G401 (cell line): Measurements from ENCODE around the gene PTPRE. TPM values are rescaled to one million over a fixed set of nuclear protein-coding genes. Genes with fewer than 3 reads are reported as not detected.

ENCODE experiments used
- DNase-seq: peaks from one replicate; pipeline ENCODE4 v3.0.0-alpha.2; 2015; ENCODE audit warnings: low spot score
- in situ Hi-C: cut with HindIII; loops from 2 replicates; pipeline ENCODE4 v1.10.0; 2016; ENCODE audit warnings: low sequenced_read_pairs, mixed read lengths
- total RNA-seq: library from RNA; depleted of rRNA; stranded (reverse); fragments of >200 nt; shearing (Covaris generic); gene quantifications from 2 replicates; pipeline ENCODE4 v1.2.3, GENCODE V29; 2014; rRNA removed

The PTPRE gene
- total RNA-seq: not detected in 2 replicates

DNA sequence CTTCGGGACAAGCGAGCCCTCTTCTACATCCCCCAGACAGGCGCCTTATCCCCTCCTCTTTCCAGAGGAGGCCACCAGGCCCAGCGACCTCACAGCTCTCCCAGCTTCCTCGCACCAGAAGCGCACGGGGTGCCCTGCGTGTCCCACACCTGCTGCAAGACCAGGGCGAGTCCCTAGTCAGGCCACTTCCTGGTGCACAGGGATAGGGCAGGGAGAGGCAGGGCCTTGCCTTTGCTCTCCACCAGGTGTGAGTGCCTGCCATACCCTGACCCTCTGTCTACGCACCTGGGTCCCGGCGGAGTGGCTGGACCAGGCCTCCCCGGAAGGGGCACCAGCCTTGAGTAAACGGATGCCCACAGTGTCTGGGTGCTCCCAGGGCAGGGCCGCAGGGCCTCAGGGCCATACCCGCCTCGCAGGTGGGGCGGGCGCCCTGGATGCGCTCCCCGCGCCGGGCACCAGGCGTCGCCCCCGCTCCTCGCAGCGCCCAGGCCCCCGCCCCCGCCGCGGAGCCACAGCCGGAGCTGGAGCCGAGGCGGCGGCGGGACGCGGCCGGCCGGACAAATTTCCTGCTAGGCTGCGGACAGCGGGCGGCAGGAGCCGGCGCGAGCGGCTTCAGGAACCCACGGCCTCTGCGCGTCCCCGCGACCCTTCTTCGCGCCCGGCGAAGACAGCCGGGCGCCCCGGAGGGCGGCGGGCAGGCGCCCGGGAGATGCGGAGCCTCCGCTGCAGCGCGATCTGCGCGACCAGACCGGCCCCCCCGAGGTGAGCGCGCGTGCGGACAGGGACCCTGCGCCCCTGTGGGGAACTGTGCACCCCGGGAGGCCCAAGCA, at the start of gene PTPRE:
Gene PTPRE, plus strand, starts transcription at position 556 of the 830 bp plus-strand sequence. CDS start 133,779 bp downstream, outside the sequence.
- peak; percentile 64 for DNase-seq
- in situ Hi-C loops: no loop called here

DNA sequence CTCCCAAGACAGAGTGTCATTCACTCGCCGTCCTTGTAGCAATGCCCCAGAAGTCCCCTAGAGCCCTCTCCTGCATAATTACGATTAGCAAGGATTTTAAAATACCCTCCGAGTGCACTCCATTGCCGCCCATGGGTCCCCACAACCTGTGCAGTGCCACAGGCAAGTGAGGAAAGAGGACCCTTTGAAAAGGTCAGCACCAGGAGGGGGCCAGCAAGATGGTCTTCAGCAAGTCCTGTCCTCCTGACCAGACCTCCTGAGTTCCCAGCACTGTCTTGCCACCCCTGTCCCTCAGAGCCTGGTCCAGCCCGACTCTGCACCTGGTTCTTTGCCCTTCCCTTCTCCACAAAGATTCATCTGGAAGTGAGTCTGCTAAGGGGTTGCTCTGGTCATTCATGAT, 46.3 kb upstream of the PTPRE start:
- in situ Hi-C loops: no loop called here
- no peak for DNase-seq

GRCh38 chr10:127863231-127863825, 43.6 kb upstream of the PTPRE start:
- DNase-seq: no peak
- in situ Hi-C loops: no loop called here

GRCh38 chr10:127866276-127867013, 40.5 kb upstream of the PTPRE start:
- DNase-seq: no peak
- in situ Hi-C loops: no loop called here

GRCh38 chr10:127867805-127868204, 39.1 kb upstream of the PTPRE start:
- DNase-seq: no peak
- in situ Hi-C loops: no loop called here

DNA sequence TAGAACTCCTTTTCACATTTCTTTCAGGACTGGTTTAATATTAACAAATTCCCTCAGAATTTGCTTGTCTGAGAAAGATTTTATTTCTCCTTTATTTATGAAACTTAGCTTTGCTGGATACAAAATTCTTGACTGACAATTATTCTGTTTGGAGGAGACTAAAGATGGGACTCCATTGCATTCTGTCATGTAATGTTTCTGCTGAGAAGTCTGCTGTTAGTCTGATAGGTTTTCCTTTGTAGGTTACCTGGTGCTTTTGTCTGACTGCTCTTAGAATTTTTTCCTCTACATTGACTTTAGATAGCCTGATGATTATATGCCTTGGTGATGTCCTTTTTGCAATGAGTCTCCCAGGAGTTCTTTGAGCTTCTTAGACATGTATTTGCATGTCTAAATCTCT, 37.6 kb upstream of the PTPRE start:
- in situ Hi-C loops: no loop called here
- DNase-seq: no peak

GRCh38 chr10:127871631-127872010, 35.3 kb upstream of the PTPRE start:
- in situ Hi-C loops: no loop called here
- DNase-seq: no peak

DNA sequence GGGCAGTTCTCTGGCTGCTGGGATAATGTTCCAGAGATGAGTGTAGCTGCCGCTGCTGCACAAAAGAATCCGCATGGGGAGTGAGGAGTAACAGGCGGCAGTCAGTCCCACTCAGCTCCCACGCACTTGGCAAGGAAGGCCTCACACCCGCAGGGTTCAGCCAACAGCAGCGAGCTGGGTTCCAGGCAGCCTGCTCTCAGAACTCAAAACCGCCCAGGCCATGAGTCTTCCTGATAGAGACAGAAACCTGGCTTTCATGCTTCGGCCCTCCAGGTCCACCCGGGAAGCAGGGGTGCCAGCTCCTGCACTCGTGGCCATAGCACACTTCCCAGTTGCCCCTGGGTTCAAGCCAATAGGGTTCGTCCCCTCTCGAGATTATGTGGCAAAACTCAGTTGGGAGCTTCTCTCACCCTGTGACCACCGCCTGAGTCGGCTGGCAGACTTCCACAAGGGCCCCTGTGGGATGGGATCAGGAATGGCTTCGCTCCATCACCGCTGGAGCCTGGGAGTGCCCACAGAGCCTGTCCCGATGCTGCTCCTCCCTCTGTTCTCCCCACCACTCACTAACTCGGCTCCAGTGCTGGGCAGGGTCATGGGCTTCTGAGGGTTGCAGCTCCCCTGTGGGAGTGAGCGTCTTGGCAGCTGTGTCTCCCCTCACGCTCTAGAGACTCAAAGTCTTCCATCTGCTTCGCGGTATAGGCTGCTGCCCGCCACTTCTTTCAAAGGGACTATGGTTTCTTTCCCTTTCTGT, 34.7 kb upstream of the PTPRE start:
- in situ Hi-C loops: no loop called here
- DNase-seq: no peak

DNA sequence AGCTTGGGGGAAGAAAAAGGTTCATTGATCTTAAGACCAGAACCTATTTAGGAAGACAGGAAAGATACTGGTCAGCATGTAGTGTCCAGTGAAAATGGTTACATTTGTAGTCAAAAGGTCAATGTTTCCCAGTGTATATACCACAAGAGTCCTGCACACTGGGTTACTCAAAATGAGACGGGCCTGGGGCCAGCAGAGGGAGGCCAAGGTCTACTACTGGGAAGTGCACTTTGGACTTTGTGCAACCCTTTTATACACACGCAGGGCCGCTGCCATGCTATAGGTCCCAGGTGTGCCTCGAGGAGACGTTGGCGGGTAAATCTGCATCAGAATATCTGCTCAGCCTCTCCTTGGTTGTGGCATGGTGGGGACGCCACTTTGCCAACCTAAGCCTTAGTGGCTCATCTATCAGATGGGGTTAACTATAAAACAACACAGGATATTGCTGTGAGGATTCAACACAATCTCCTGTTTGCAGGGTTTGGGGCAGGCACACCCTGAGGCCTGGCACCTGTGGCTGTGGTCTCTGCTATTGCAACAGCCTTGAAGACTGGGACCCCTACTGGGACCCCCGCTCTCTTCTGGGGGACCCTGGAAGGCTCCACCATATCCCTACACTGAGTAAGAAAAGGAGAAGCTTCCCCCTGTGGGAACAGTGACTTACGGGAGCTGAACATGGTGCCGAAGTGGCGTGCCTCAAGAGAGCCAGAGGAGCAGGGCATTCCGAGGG, 33.9 kb upstream of the PTPRE start:
- in situ Hi-C loops: no loop called here
- no peak for DNase-seq

DNA sequence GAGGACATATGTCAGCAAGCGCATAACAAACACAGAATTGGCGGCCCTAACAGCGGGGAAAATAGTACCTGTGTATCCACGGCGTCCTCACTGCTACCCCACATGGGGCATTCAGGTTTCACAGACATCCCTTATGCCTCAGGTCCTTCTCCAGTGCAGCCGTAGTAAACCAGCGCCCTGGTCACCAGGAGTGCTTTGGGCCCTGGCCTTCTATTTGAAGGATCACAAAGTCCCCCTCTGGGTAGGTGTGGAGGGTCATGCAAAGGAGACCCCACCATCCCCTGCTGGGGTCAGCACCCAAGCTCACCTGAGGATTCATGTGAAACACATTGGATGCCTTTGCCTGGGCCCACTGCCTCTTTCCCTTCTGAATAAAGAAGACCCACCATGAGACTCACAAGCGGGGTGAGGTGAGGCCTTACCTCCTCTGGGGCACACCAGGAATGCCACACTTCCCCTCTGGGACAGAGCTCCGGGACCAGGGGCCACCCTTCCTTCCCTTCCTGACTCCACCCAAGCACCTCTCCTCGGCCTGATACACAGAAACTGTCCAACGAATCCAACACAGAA, 32.9 kb upstream of the PTPRE start:
- in situ Hi-C loops: no loop called here
- no peak for DNase-seq

DNA sequence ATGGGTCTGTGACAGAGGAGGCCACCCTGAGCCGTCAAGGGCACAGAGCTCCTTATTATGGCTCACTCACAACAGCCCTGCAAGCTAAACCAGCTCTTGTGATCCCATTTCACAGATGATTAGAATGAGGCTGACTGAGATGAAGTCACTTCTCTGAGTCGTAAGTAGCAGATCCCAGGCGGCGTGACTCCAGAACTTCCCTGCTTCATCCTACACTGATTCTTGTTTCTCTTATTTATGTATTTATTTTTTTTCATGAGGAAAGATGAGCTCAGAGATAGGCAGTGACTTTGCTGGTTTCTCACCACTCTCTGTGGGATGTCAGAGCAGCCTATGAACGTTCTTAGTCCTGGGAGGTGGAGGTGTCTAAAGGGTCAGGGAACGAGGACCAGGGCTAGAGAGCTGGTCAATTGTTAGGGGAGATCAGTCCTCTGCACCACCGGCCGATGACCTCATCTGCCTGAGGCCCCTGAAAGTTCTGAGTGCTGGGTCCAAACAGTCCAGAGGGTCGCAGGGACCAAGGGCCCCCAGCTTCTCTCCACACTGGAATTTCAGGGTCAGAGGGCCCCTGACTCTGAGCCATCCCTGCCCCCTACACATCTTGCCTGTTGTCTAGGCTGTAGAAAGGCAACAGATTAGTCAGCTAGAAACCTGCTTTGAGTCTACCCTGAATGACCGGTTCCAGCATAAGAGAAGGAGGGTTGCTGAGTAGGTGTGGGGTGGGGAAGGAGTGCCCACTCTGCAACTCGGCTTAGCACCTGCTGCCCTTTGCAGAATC, 32.0 kb upstream of the PTPRE start:
- in situ Hi-C loops: no loop called here

DNA sequence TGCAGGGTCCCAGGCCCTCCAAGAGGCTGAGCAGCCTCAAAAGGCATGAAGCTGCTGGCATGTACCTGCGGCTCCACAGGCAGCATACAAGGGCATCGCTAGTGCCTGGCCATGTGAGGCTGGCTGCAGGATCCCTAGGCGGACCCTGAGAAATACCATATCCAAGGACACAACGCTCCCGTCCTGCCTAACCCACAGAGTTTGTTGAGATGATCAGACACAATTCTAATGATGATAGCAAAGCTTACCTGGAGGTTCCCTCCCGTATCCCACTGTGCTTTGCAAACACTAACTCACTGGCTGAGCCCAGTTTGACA, 31.5 kb upstream of the PTPRE start:
- DNase-seq: no peak
- in situ Hi-C loops: no loop called here

More for the DNA sequence above, 32.0 kb upstream of the PTPRE start:
- DNase-seq: no peak

- DNase-seq: no peak
- in situ Hi-C loops: no loop called here
These were observed 31.0 kb upstream of the PTPRE start for GRCh38 chr10:127875916-127876315.

- DNase-seq: no peak
- in situ Hi-C loops: no loop called here
These were observed 29.8 kb upstream of the PTPRE start for GRCh38 chr10:127877116-127877515.

- DNase-seq: no peak
- in situ Hi-C loops: no loop called here
These were observed 29.2 kb upstream of the PTPRE start for GRCh38 chr10:127877699-127878098.

GRCh38 chr10:127878475-127879055, 28.3 kb upstream of the PTPRE start:
- in situ Hi-C loops: no loop called here
- DNase-seq: no peak

GRCh38 chr10:127880557-127880956, 26.3 kb upstream of the PTPRE start:
- in situ Hi-C loops: no loop called here
- no peak for DNase-seq

DNA sequence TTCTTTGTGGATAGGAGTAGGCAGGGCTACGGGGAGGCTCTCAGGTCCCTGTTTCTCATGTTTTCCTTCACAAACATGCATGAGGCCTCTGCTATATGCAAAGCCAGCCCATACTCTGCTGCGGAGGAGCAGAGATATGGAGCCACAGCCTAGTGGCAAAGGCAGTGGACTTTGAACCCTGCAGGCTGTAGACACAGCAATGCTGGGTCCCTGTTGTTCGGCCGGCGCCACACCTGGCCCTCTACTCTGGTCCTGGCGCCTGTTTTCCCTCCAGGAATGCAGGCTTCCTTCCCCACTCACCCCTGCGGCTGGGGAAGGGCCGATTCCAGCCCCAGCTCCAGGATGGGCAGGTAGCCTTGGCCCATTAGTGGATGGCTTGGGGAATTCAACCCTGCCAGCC, 25.6 kb upstream of the PTPRE start:
- in situ Hi-C loops: no loop called here
- DNase-seq: no peak
